SK-N-SH (cell line): Measurements from ENCODE around the gene MEI4. TPM values are rescaled to one million over a fixed set of nuclear protein-coding genes. Genes with fewer than 3 reads are reported as not detected.

Experiments
- CTCF ChIA-PET: fragments of 300-600, 350-600 bp; formaldehyde crosslinking; extraction: SDS; loops from one replicate; lab custom pipeline; 2021; lab: Yijun Ruan, JAX
- POLR2A ChIA-PET: fragments of 350-600 bp; sonication (Branson Sonifier 250); formaldehyde crosslinking; extraction: SDS; loops from one replicate; lab custom pipeline; 2020; ENCODE audit warnings: antibody characterized with exemption, inconsistent platforms; lab: Yijun Ruan, JAX
- DNase-seq: peaks from one replicate; pipeline ENCODE4 v3.0.0; 2012
- H2AFZ ChIP-seq: fragments of 200-600 bp; sonication (generic); 2 replicates; pipeline ENCODE4 v1.8.1; 2016; ENCODE audit warnings: antibody characterized with exemption, mild to moderate bottlenecking, low read depth
- H3F3A ChIP-seq: fragments of 200-600 bp; sonication (generic); replicated peaks from 2 replicates; pipeline ENCODE3; 2016; ENCODE audit warnings: antibody characterized with exemption, mild to moderate bottlenecking; ENCODE audit not compliant: insufficient read depth
- H3K27ac ChIP-seq, 2 experiments: fragments of 200-500 bp in 1 of 2; fragments of 200-600 bp in 1 of 2; sonication (Bioruptor generic) in 1 of 2; sonication (generic), shearing (Covaris generic) in 1 of 2; 2 replicates each; pipeline versions ENCODE4 v1.5.1 to v1.6.1; 2014 to 2016; ENCODE audit warnings: low read depth in 2 of 2, inconsistent platforms in 1 of 2, low read length in 1 of 2, mild to moderate bottlenecking in 1 of 2, mixed read lengths in 1 of 2
- H3K27me3 ChIP-seq: fragments of 200-600 bp; sonication (generic), shearing (Covaris generic); 2 replicates; pipeline ENCODE4 v1.6.1; 2016; ENCODE audit warnings: mixed run types; ENCODE audit not compliant: insufficient read depth
- H3K36me3 ChIP-seq, 2 experiments: fragments of 200-500 bp in 1 of 2; fragments of 200-600 bp in 1 of 2; sonication (Bioruptor generic) in 1 of 2; sonication (generic) in 1 of 2; replicated peaks in 1 of 2; 2 replicates each; pipeline versions ENCODE3 to v1.5.1; 2014 to 2016; ENCODE audit warnings: low read length in 1 of 2, mild to moderate bottlenecking in 1 of 2; ENCODE audit not compliant: insufficient read depth in 2 of 2, control insufficient read depth in 1 of 2
- H3K4me1 ChIP-seq, 2 experiments: fragments of 200-500 bp in 1 of 2; fragments of 200-600 bp in 1 of 2; sonication (Bioruptor generic) in 1 of 2; sonication (generic), shearing (Covaris generic) in 1 of 2; 2 replicates each; pipeline versions ENCODE4 v1.5.1 to v1.6.1; 2014 to 2016; ENCODE audit warnings: low read depth in 1 of 2, low read length in 1 of 2, mixed run types in 1 of 2; ENCODE audit not compliant: insufficient read depth in 2 of 2, control insufficient read depth in 1 of 2
- H3K4me2 ChIP-seq: fragments of 200-600 bp; sonication (generic), shearing (Covaris generic); 2 replicates; pipeline ENCODE4 v1.6.1; 2017; ENCODE audit warnings: mixed run types
- H3K4me3 ChIP-seq, 2 experiments: fragments of 200-500 bp in 1 of 2; fragments of 200-600 bp in 1 of 2; sonication (Bioruptor generic) in 1 of 2; sonication (generic), shearing (Covaris generic) in 1 of 2; 2 replicates each; pipeline versions ENCODE4 v1.5.1 to v1.8.1; 2014 to 2016; ENCODE audit warnings: low read depth in 2 of 2, inconsistent platforms in 1 of 2, low read length in 1 of 2, mild to moderate bottlenecking in 1 of 2, mixed read lengths in 1 of 2, moderate library complexity in 1 of 2
- H3K79me2 ChIP-seq: fragments of 200-600 bp; sonication (generic); 2 replicates; pipeline ENCODE4 v1.8.1; 2017; ENCODE audit warnings: mild to moderate bottlenecking; ENCODE audit not compliant: insufficient read depth
- H3K9ac ChIP-seq: fragments of 200-600 bp; sonication (generic); 2 replicates; pipeline ENCODE4 v1.6.1; 2017; ENCODE audit warnings: mixed run types
- H3K9me2 ChIP-seq: fragments of 200-600 bp; sonication (generic); 2 replicates; pipeline ENCODE4 v1.6.1; 2017; ENCODE audit warnings: mixed run types
- H3K9me3 ChIP-seq: fragments of 200-600 bp; sonication (generic); 2 replicates; pipeline ENCODE4 v1.6.1; 2017; ENCODE audit warnings: mixed run types, mild to moderate bottlenecking, moderate library complexity
- H4K20me1 ChIP-seq: fragments of 200-600 bp; sonication (generic); 2 replicates; pipeline ENCODE4 v1.6.1; 2017; ENCODE audit warnings: mild to moderate bottlenecking, mixed run types; ENCODE audit not compliant: insufficient read depth
- CHD2 ChIP-seq: fragments of 150-350 bp; IDR thresholded peaks from 2 replicates; pipeline ENCODE4 v1.6.1; 2018; ENCODE audit warnings: low read length; ENCODE audit not compliant: partially characterized antibody
- EP300 ChIP-seq, 2 experiments: IDR thresholded peaks; 2 replicates each; pipeline versions ENCODE4 v1.4.0 to v1.6.1; 2012; ENCODE audit warnings: borderline replicate concordance in 1 of 2, low read depth in 1 of 2, low read length in 1 of 2
- EZH2phosphoT487 ChIP-seq: fragments of 200-600 bp; sonication (generic); IDR thresholded peaks from 2 replicates; pipeline ENCODE4 v1.6.1; 2017; ENCODE audit warnings: low read depth, mixed run types, mild to moderate bottlenecking, antibody characterized with exemption, moderate library complexity, borderline replicate concordance
- FOSL2 ChIP-seq: IDR thresholded peaks from 2 replicates; pipeline ENCODE4 v1.4.0; 2012; ENCODE audit warnings: low read depth, mild to moderate bottlenecking, moderate library complexity, borderline replicate concordance
- FOXJ3 ChIP-seq: sonication (generic); formaldehyde crosslinking; IDR thresholded peaks from 2 replicates; pipeline ENCODE4 v1.5.1; 2020; ENCODE audit warnings: mild to moderate bottlenecking, missing genetic modification reagents
- FOXM1 ChIP-seq: IDR thresholded peaks from 2 replicates; pipeline ENCODE4 v1.4.0; 2012; ENCODE audit warnings: low read depth, mild to moderate bottlenecking
- GATA2 ChIP-seq: sonication (generic); formaldehyde crosslinking; IDR thresholded peaks from 2 replicates; pipeline ENCODE4 v1.5.0; 2020; ENCODE audit warnings: mild to moderate bottlenecking, missing genetic modification reagents
- MXI1 ChIP-seq: IDR thresholded peaks from 2 replicates; pipeline ENCODE4 v1.6.1; 2012; ENCODE audit warnings: mild to moderate bottlenecking, low read depth, low read length, improper control_type of control experiment
- NRF1 ChIP-seq: IDR thresholded peaks from 2 replicates; pipeline ENCODE4 v1.6.1; 2012; ENCODE audit warnings: low read depth, mild to moderate bottlenecking, low read length
- RCOR1 ChIP-seq: fragments of 150-350 bp; IDR thresholded peaks from 2 replicates; pipeline ENCODE4 v1.6.1; 2017; ENCODE audit warnings: antibody characterized with exemption, low read length
- REST ChIP-seq: IDR thresholded peaks from 2 replicates; pipeline ENCODE4 v1.6.1; 2012; ENCODE audit warnings: mild to moderate bottlenecking, low read depth, low read length, moderate library complexity
- RFX5 ChIP-seq: IDR thresholded peaks from 2 replicates; pipeline ENCODE4 v1.6.1; 2012; ENCODE audit warnings: mild to moderate bottlenecking, improper control_type of control experiment, low read length
- SIN3A ChIP-seq: IDR thresholded peaks from 2 replicates; pipeline ENCODE4 v1.6.1; 2012; ENCODE audit warnings: low read depth, mild to moderate bottlenecking, low read length, moderate library complexity, borderline replicate concordance
- SMC3 ChIP-seq: IDR thresholded peaks from 2 replicates; pipeline ENCODE4 v1.6.1; 2012; ENCODE audit warnings: low read depth, low read length, improper control_type of control experiment
- TCF12 ChIP-seq: IDR thresholded peaks from 2 replicates; pipeline ENCODE4 v1.4.0; 2012
- TEAD4 ChIP-seq: IDR thresholded peaks from 2 replicates; pipeline ENCODE4 v1.4.0; 2012; ENCODE audit warnings: mild to moderate bottlenecking, borderline replicate concordance; ENCODE audit not compliant: insufficient read depth
- YY1 ChIP-seq: IDR thresholded peaks from 2 replicates; pipeline ENCODE4 v1.4.0; 2012; ENCODE audit warnings: low read depth, mild to moderate bottlenecking
- ZBTB33 ChIP-seq: IDR thresholded peaks from 2 replicates; pipeline ENCODE4 v1.4.0; 2012; ENCODE audit warnings: low read depth, borderline replicate concordance
- WGBS: methylation state at CpG from one replicate; pipeline ENCODE4 v1.1.6; 2017; ENCODE audit warnings: low lambda C conversion rate; 5-methylcytosine and 5-hydroxymethylcytosine counted together
- polyA plus RNA-seq, 3 experiments: library from polyadenylated mRNA; depleted of rRNA; stranded (reverse); fragments of >200 nt; gene quantifications; 2 replicates each; pipeline ENCODE4 v1.2.3, GENCODE V29; 2012
- TF ChIP-seq, protein P1 (sequence below): IDR thresholded peaks from 2 replicates; pipeline ENCODE4 v1.4.0; 2012; ENCODE audit warnings: low read depth
- TF ChIP-seq, protein P2 (sequence below): fragments of 200-600 bp; sonication (generic); IDR thresholded peaks from 2 replicates; pipeline ENCODE4 v1.6.1; 2017; ENCODE audit warnings: antibody characterized with exemption, mild to moderate bottlenecking, moderate library complexity
- TF ChIP-seq, protein P3 (sequence below): fragments of 150-350 bp; IDR thresholded peaks from 2 replicates; pipeline ENCODE4 v1.6.1; 2016; ENCODE audit warnings: mild to moderate bottlenecking, low read depth, low read length

Gene MEI4
- polyA plus RNA-seq, 1 of the 3 experiments (the other 2 are of a cell fraction) = not detected

DNA sequence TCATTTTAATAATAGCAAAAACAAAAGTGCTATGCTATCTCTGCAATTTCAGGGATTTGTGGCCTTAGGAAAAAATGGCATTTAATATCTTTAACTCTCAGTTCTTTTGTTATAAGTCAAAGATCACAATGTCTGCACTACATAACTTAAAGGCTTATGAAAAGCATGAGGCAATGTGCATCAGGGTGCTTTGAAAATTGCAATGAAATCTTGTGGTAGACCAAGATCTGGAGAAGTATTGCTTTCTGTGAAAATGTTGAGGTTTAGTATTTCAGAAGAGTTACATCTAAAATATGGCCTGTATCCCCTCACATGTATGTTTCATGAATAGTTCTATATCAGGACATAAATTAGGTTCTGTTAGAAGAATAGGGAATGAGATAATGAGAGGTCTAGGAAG lies 200.6 kb downstream of the MEI4 start (continued):
- no peak for TF ChIP-seq GATA2 (CRISPR knock-in tag)
- no peak for TF ChIP-seq YY1
- no peak for TF ChIP-seq EP300 (IDR thresholded peaks at IDR 0.05; ENCODE audit: borderline replicate concordance in 1 of 2, low read depth in 1 of 2, low read length in 1 of 2)
- no peak for TF ChIP-seq FOXM1
- no peak for TF ChIP-seq ZBTB33
- TF ChIP-seq EZH2phosphoT487 = no peak
- TF ChIP-seq FOSL2 = no peak
- TF ChIP-seq NRF1 = no peak
- TF ChIP-seq SMC3 = no peak
- no peak for TF ChIP-seq FOXJ3 (CRISPR knock-in tag)

DNA sequence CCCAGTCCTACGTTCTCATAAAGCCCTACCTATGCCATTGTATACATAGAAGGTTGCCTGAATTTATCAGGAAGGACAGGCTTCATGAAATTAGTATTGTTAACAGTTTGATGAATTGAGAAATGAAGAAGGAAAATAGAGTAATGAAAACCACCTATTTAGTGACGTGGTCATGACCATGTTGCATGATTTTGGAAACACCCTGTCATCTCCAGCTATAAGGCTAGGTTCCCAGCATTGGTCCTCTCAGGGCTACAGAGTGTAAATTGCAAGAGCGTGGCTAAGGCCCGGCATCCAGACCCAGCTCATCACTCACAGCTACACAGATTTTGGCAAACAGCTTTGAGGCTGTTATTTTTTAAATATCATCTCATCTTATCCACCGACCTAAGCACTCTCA lies 203.6 kb downstream of the MEI4 start:
- Histone ChIP-seq H3F3A (no peaks in the 10 kb centered on the region), H3K27me3 (no peaks in the 10 kb centered on the region), H3K4me2 (no peak overlapping the region), H3K9me3 (no peaks in the 10 kb centered on the region), H3K9me2 (no peaks in the 10 kb centered on the region), H2AFZ (no peak overlapping the region), H4K20me1 (no peaks in the 10 kb centered on the region), H3K4me1 (no peaks in the 10 kb centered on the region; a peak in 1 of 4 replicates), H3K27ac (no peak overlapping the region), H3K79me2 (no peaks in the 10 kb centered on the region), H3K9ac (no peak overlapping the region), H3K36me3 (no peaks in the 10 kb centered on the region), H3K4me3 (no peak overlapping the region)
- POLR2A ChIA-PET = no interaction called here
- CTCF ChIA-PET = no interaction called here
- 3% methylated on average over 5 of the region's 5 CpGs for WGBS
- no peak for DNase-seq
- no peak for TF ChIP-seq GATA2 (CRISPR knock-in tag)
- TF ChIP-seq, protein P1, sequence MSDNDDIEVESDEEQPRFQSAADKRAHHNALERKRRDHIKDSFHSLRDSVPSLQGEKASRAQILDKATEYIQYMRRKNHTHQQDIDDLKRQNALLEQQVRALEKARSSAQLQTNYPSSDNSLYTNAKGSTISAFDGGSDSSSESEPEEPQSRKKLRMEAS = no peak
- TF ChIP-seq EZH2phosphoT487 = no peak
- no peak for TF ChIP-seq RFX5
- no peak for TF ChIP-seq RCOR1
- no peak for TF ChIP-seq FOSL2
- TF ChIP-seq, protein P2, sequence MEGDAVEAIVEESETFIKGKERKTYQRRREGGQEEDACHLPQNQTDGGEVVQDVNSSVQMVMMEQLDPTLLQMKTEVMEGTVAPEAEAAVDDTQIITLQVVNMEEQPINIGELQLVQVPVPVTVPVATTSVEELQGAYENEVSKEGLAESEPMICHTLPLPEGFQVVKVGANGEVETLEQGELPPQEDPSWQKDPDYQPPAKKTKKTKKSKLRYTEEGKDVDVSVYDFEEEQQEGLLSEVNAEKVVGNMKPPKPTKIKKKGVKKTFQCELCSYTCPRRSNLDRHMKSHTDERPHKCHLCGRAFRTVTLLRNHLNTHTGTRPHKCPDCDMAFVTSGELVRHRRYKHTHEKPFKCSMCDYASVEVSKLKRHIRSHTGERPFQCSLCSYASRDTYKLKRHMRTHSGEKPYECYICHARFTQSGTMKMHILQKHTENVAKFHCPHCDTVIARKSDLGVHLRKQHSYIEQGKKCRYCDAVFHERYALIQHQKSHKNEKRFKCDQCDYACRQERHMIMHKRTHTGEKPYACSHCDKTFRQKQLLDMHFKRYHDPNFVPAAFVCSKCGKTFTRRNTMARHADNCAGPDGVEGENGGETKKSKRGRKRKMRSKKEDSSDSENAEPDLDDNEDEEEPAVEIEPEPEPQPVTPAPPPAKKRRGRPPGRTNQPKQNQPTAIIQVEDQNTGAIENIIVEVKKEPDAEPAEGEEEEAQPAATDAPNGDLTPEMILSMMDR = no peak
- no peak for TF ChIP-seq TCF12
- TF ChIP-seq FOXM1 = no peak
- TF ChIP-seq, protein P3, sequence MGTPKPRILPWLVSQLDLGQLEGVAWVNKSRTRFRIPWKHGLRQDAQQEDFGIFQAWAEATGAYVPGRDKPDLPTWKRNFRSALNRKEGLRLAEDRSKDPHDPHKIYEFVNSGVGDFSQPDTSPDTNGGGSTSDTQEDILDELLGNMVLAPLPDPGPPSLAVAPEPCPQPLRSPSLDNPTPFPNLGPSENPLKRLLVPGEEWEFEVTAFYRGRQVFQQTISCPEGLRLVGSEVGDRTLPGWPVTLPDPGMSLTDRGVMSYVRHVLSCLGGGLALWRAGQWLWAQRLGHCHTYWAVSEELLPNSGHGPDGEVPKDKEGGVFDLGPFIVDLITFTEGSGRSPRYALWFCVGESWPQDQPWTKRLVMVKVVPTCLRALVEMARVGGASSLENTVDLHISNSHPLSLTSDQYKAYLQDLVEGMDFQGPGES = no peak
- no peak for TF ChIP-seq YY1
- no peak for TF ChIP-seq TEAD4
- TF ChIP-seq CHD2 = no peak
- no peak for TF ChIP-seq FOXJ3 (CRISPR knock-in tag)
- no peak for TF ChIP-seq SIN3A
- TF ChIP-seq MXI1 = no peak
- TF ChIP-seq REST = no peak
